GM23338 (cell line): ENCODE results near the gene MAPKAPK2. TPM values are rescaled to one million over a fixed set of nuclear protein-coding genes. Genes with fewer than 3 reads are reported as not detected.

Source experiments
- ATAC-seq: fragments of 200-7000 bp; cut with Tn5 transposase; 3 replicates; pipeline ENCODE4 v1.9.1; 2020
- DNase-seq: peaks from one replicate; pipeline ENCODE4 v3.0.0-alpha.2; 2015; ENCODE audit warnings: low spot score
- H2AFZ ChIP-seq: fragments of 200-600 bp; sonication (generic); 2 replicates; pipeline ENCODE4 v1.8.0; 2016; ENCODE audit warnings: antibody characterized with exemption, mild to moderate bottlenecking, moderate library complexity
- H3F3A ChIP-seq: fragments of 200-600 bp; sonication (generic); replicated peaks from 2 replicates; pipeline ENCODE4 v1.8.0; 2017; ENCODE audit warnings: antibody characterized with exemption, mixed run types, low read depth
- H3K27ac ChIP-seq: fragments of 200-600 bp; sonication (generic); 2 replicates; pipeline ENCODE4 v1.6.1; 2016; ENCODE audit warnings: low read depth
- H3K27me3 ChIP-seq: fragments of 200-600 bp; sonication (generic); 2 replicates; pipeline ENCODE4 v1.8.0; 2016; ENCODE audit warnings: mild to moderate bottlenecking, mixed run types, moderate library complexity; ENCODE audit not compliant: insufficient read depth
- H3K36me3 ChIP-seq: fragments of 200-600 bp; sonication (generic); 2 replicates; pipeline ENCODE4 v1.8.0; 2016; ENCODE audit warnings: mild to moderate bottlenecking; ENCODE audit not compliant: insufficient read depth
- H3K4me1 ChIP-seq: fragments of 200-600 bp; sonication (generic); 2 replicates; pipeline ENCODE4 v1.8.0; 2016; ENCODE audit warnings: mild to moderate bottlenecking, moderate library complexity; ENCODE audit not compliant: insufficient read depth
- H3K4me2 ChIP-seq: fragments of 200-600 bp; sonication (generic); 2 replicates; pipeline ENCODE4 v1.7.1; 2017; ENCODE audit warnings: mixed run types
- H3K4me3 ChIP-seq: fragments of 200-600 bp; sonication (generic); 2 replicates; pipeline ENCODE4 v1.6.1; 2016; ENCODE audit warnings: mixed run types
- H3K79me2 ChIP-seq: fragments of 200-600 bp; sonication (generic); replicated peaks from 2 replicates; pipeline ENCODE4 v1.8.0; 2017; ENCODE audit warnings: mild to moderate bottlenecking; ENCODE audit not compliant: insufficient read depth
- H3K9me2 ChIP-seq: fragments of 200-600 bp; sonication (generic); 2 replicates; pipeline ENCODE4 v1.8.0; 2017; ENCODE audit not compliant: insufficient read depth
- H4K20me1 ChIP-seq: fragments of 200-600 bp; sonication (generic); replicated peaks from 2 replicates; pipeline ENCODE4 v1.8.0; 2017; ENCODE audit warnings: mild to moderate bottlenecking; ENCODE audit not compliant: insufficient read depth
- H3K27ac Mint-ChIP-seq: 2 replicates; pipeline ENCODE4 v1.8.0; 2020; ENCODE audit warnings: inconsistent platforms, mild to moderate bottlenecking, moderate library complexity, mixed read lengths
- H3K27me3 Mint-ChIP-seq: 3 replicates; pipeline ENCODE4 v1.8.0; 2022; ENCODE audit warnings: low read depth, mild to moderate bottlenecking, moderate library complexity, mixed read lengths, inconsistent platforms; ENCODE audit not compliant: insufficient read depth, poor library complexity
- H3K36me3 Mint-ChIP-seq: 3 replicates; pipeline ENCODE4 v1.8.0; 2021; ENCODE audit warnings: low read depth, mild to moderate bottlenecking, inconsistent platforms, moderate library complexity, mixed read lengths
- H3K4me1 Mint-ChIP-seq: 3 replicates; pipeline ENCODE4 v1.8.0; 2020; ENCODE audit warnings: mild to moderate bottlenecking, inconsistent platforms, mixed read lengths
- H3K4me3 Mint-ChIP-seq: 3 replicates; pipeline ENCODE4 v1.8.0; 2021; ENCODE audit warnings: moderate library complexity, mild to moderate bottlenecking, inconsistent platforms, mixed read lengths
- H3K9me3 Mint-ChIP-seq: 3 replicates; pipeline ENCODE4 v1.8.0; 2020; ENCODE audit warnings: moderate library complexity, mild to moderate bottlenecking, inconsistent platforms, mixed read lengths
- CREB1 ChIP-seq: fragments of 250-450 bp; sonication (Bioruptor Pico); IDR thresholded peaks from 2 replicates; pipeline ENCODE4 v1.5.0; 2020; ENCODE audit warnings: low read depth, mild to moderate bottlenecking, moderate library complexity
- EZH2 ChIP-seq: fragments of 200-600 bp; sonication (generic); IDR thresholded peaks from one replicate; pipeline ENCODE4 v1.8.0; 2017; ENCODE audit warnings: antibody characterized with exemption, mild to moderate bottlenecking, low read depth; ENCODE audit not compliant: unreplicated experiment
- EZH2phosphoT487 ChIP-seq: fragments of 200-600 bp; sonication (generic); IDR thresholded peaks from one replicate; pipeline ENCODE4 v1.8.1; 2018; ENCODE audit warnings: antibody characterized with exemption; ENCODE audit not compliant: unreplicated experiment
- JUNB ChIP-seq: IDR thresholded peaks from one replicate; pipeline ENCODE4 v1.6.1; 2016; ENCODE audit warnings: antibody characterized with exemption; ENCODE audit not compliant: unreplicated experiment
- NANOG ChIP-seq: IDR thresholded peaks from 2 replicates; pipeline ENCODE4 v1.6.1; 2016; ENCODE audit warnings: antibody characterized with exemption, borderline replicate concordance
- POLR2AphosphoS5 ChIP-seq: IDR thresholded peaks from 2 replicates; pipeline ENCODE4 v1.6.1; 2016; ENCODE audit warnings: antibody characterized with exemption, low read depth
- REST ChIP-seq: IDR thresholded peaks from one replicate; pipeline ENCODE4 v1.6.1; 2018; ENCODE audit warnings: antibody characterized with exemption; ENCODE audit not compliant: unreplicated experiment
- STAT1 ChIP-seq: IDR thresholded peaks from one replicate; pipeline ENCODE4 v1.6.1; 2016; ENCODE audit warnings: antibody characterized with exemption; ENCODE audit not compliant: unreplicated experiment
- ZNF114 ChIP-seq: fragments of 250-450 bp; sonication (Bioruptor Pico); IDR thresholded peaks from 2 replicates; pipeline ENCODE4 v1.5.0; 2020; ENCODE audit warnings: mild to moderate bottlenecking, moderate library complexity
- ZNF331 ChIP-seq: fragments of 250-450 bp; sonication (Bioruptor Pico); IDR thresholded peaks from 2 replicates; pipeline ENCODE4 v1.5.0; 2020; ENCODE audit warnings: low read depth, mild to moderate bottlenecking, moderate library complexity
- ZNF462 ChIP-seq: fragments of 250-450 bp; sonication (Bioruptor Pico); IDR thresholded peaks from 2 replicates; pipeline ENCODE4 v1.5.0; 2020; ENCODE audit warnings: mild to moderate bottlenecking, moderate library complexity
- polyA plus RNA-seq: library from polyadenylated mRNA; unstranded; fragments of >200 nt; fragmentation: Nextera tagmentation; extraction: Ambion mirVana; gene quantifications from 2 replicates; pipeline ENCODE4 v1.2.1, GENCODE V29; 2016
- total RNA-seq: library from RNA; depleted of rRNA; stranded (reverse); fragments of >200 nt; shearing (Covaris generic); gene quantifications from 2 replicates; pipeline ENCODE4 v1.2.3, GENCODE V29; 2014
- TF ChIP-seq, protein P1 (sequence below), 2 experiments: fragments of 200-600 bp in 1 of 2; sonication (generic) in 1 of 2; conservative IDR thresholded peaks; 2 replicates each; pipeline versions ENCODE4 v1.5.1 to v1.6.1; 2016 to 2017; ENCODE audit warnings: antibody characterized with exemption in 2 of 2, low read depth in 2 of 2, mild to moderate bottlenecking in 2 of 2, moderate library complexity in 1 of 2
- TF ChIP-seq, protein P2 (sequence below): IDR thresholded peaks from 2 replicates; pipeline ENCODE4 v1.6.1; 2016; ENCODE audit warnings: antibody characterized with exemption

The MAPKAPK2 gene
- total and polyA plus RNA-seq, 2 experiments from 2014 or later = 10.1 to 30.4 TPM

DNA sequence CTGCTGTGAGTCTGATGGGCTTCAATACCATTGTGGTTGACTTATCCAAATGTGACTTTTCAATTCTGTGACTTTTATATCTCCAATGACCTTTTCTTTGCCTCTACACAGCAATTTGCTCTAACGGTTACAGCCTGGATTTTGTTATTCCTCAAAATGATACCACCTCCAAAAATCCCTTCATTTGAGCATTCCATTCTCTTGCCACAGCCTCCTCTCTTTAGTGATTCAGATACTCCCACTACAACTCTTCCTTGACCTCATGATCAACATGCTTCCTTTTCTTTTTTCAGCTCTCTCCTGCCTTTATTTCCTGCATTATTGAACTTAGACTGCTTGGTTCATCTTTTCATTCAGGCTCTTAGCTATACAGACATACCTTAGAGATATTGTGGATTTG is 69.3 kb downstream of the MAPKAPK2 start:
- ATAC-seq (no peak), DNase-seq (no peak)
- H3K27ac ChIP-seq = no peak overlapping the region
- H3K9me2 ChIP-seq = 0 out of 2 replicates have a peak, but pooled peaks cover 5% of the 10 kb centered on the region
- no peaks in the 10 kb centered on the region for H3K36me3 Mint-ChIP-seq
- H3K27me3 ChIP-seq = peaks cover 56% of the 10 kb centered on the region
- no peak overlapping the region for H2AFZ ChIP-seq
- H3K27ac Mint-ChIP-seq = no peak overlapping the region
- no peaks in the 10 kb centered on the region for H3K9me3 Mint-ChIP-seq
- no peaks in the 10 kb centered on the region for H3K79me2 ChIP-seq
- H4K20me1 ChIP-seq = peaks cover 1% of the 10 kb centered on the region; the same call in 1 of the 2 replicates
- H3K4me1 Mint-ChIP-seq = peaks cover 10% of the 10 kb centered on the region
- H3F3A ChIP-seq = no peaks in the 10 kb centered on the region
- H3K4me1 ChIP-seq = 0 out of 2 replicates have a peak, but pooled peaks cover 6% of the 10 kb centered on the region
- TF ChIP-seq NANOG (no peak), EZH2 (no peak), ZNF462 (CRISPR knock-in tag) (no peak), STAT1 (no peak), REST (no peak), ZNF331 (CRISPR knock-in tag) (no peak), ZNF114 (CRISPR knock-in tag) (no peak), EZH2phosphoT487 (no peak), POLR2AphosphoS5 (no peak), JUNB (no peak), CREB1 (no peak)
- TF ChIP-seq, protein P1, sequence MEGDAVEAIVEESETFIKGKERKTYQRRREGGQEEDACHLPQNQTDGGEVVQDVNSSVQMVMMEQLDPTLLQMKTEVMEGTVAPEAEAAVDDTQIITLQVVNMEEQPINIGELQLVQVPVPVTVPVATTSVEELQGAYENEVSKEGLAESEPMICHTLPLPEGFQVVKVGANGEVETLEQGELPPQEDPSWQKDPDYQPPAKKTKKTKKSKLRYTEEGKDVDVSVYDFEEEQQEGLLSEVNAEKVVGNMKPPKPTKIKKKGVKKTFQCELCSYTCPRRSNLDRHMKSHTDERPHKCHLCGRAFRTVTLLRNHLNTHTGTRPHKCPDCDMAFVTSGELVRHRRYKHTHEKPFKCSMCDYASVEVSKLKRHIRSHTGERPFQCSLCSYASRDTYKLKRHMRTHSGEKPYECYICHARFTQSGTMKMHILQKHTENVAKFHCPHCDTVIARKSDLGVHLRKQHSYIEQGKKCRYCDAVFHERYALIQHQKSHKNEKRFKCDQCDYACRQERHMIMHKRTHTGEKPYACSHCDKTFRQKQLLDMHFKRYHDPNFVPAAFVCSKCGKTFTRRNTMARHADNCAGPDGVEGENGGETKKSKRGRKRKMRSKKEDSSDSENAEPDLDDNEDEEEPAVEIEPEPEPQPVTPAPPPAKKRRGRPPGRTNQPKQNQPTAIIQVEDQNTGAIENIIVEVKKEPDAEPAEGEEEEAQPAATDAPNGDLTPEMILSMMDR (conservative IDR thresholded peaks at IDR 0.05; ENCODE audit: low read depth in 2 of 2) = no peak
- TF ChIP-seq, protein P2, sequence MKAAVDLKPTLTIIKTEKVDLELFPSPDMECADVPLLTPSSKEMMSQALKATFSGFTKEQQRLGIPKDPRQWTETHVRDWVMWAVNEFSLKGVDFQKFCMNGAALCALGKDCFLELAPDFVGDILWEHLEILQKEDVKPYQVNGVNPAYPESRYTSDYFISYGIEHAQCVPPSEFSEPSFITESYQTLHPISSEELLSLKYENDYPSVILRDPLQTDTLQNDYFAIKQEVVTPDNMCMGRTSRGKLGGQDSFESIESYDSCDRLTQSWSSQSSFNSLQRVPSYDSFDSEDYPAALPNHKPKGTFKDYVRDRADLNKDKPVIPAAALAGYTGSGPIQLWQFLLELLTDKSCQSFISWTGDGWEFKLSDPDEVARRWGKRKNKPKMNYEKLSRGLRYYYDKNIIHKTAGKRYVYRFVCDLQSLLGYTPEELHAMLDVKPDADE = no peak
- no peak overlapping the region for H3K4me3 Mint-ChIP-seq
- no peak overlapping the region for H3K4me3 ChIP-seq
- H3K4me2 ChIP-seq = no peak overlapping the region
- H3K27me3 Mint-ChIP-seq = peaks cover 7% of the 10 kb centered on the region
- H3K36me3 ChIP-seq = no peaks in the 10 kb centered on the region
